ENCODE results near the gene TRAPPC1.

DNA sequence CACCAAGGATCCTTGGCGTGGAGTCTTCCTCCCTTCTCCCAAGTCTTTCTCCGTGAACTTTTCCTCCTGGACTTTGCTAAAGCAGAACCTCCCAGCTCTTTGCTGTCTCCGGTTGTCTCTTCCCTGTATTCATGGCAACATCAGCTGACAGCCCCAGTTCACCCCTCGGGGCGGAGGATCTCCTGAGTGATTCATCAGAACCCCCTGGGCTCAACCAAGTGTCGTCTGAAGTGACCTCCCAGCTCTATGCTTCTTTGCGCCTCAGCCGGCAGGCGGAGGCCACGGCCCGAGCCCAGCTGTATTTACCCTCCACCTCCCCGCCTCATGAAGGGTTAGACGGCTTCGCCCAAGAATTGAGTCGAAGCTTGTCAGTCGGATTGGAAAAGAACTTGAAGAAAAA lies 1.2 kb upstream of the TRAPPC1 start:
- TF ChIP-seq, protein P1, sequence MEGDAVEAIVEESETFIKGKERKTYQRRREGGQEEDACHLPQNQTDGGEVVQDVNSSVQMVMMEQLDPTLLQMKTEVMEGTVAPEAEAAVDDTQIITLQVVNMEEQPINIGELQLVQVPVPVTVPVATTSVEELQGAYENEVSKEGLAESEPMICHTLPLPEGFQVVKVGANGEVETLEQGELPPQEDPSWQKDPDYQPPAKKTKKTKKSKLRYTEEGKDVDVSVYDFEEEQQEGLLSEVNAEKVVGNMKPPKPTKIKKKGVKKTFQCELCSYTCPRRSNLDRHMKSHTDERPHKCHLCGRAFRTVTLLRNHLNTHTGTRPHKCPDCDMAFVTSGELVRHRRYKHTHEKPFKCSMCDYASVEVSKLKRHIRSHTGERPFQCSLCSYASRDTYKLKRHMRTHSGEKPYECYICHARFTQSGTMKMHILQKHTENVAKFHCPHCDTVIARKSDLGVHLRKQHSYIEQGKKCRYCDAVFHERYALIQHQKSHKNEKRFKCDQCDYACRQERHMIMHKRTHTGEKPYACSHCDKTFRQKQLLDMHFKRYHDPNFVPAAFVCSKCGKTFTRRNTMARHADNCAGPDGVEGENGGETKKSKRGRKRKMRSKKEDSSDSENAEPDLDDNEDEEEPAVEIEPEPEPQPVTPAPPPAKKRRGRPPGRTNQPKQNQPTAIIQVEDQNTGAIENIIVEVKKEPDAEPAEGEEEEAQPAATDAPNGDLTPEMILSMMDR (conservative IDR thresholded peaks at IDR 0.05; ENCODE audit: low read depth, low read length) = no peak
- TF ChIP-seq EZH2 (IDR thresholded peaks at IDR 0.05; ENCODE audit: borderline replicate concordance, low read depth, low read length, poor library complexity, severe bottlenecking) = no peak
